CD1c-positive myeloid dendritic cell (primary cell): Measurements from ENCODE around the gene MACIR.

Experiments used
- DNase-seq: peaks from one replicate; pipeline ENCODE4 v3.0.0-alpha.2; 2016; ENCODE audit errors: extremely low spot score

MACIR gene

GRCh38 chr5:103291606-103292005 is 33.0 kb downstream of the MACIR start:
- DNase-seq = no peak

- no peak for DNase-seq
Measured at GRCh38 chr5:103293099-103293498, 34.5 kb downstream of the MACIR start.

- DNase-seq = no peak
Measured at GRCh38 chr5:103293719-103294118, 35.2 kb downstream of the MACIR start.

- no peak for DNase-seq
Measured at GRCh38 chr5:103294906-103295305, 36.3 kb downstream of the MACIR start.

- no peak for DNase-seq
Measured at GRCh38 chr5:103295424-103295823, 36.9 kb downstream of the MACIR start.

- DNase-seq = no peak
Measured at GRCh38 chr5:103295871-103296270, 37.3 kb downstream of the MACIR start.

GRCh38 chr5:103298117-103298516 is 39.6 kb downstream of the MACIR start:
- no peak for DNase-seq

GRCh38 chr5:103298607-103299188 is 40.1 kb downstream of the MACIR start:
- DNase-seq = no peak

GRCh38 chr5:103305809-103306208 is 47.2 kb downstream of the MACIR start:
- no peak for DNase-seq

GRCh38 chr5:103307470-103307869 is 48.9 kb downstream of the MACIR start:
- DNase-seq = no peak

GRCh38 chr5:103308774-103309173 is 50.2 kb downstream of the MACIR start:
- no peak for DNase-seq

- DNase-seq = no peak
Measured at GRCh38 chr5:103313056-103313455, 54.5 kb downstream of the MACIR start.

GRCh38 chr5:103315455-103315854 is 56.9 kb downstream of the MACIR start:
- no peak for DNase-seq

- DNase-seq = no peak
Measured at GRCh38 chr5:103327451-103327850, 68.9 kb downstream of the MACIR start.

- DNase-seq = no peak
Measured at GRCh38 chr5:103327893-103328292, 69.3 kb downstream of the MACIR start.
